ENCODE results near the gene EMC8.

Gene EMC8

DNA sequence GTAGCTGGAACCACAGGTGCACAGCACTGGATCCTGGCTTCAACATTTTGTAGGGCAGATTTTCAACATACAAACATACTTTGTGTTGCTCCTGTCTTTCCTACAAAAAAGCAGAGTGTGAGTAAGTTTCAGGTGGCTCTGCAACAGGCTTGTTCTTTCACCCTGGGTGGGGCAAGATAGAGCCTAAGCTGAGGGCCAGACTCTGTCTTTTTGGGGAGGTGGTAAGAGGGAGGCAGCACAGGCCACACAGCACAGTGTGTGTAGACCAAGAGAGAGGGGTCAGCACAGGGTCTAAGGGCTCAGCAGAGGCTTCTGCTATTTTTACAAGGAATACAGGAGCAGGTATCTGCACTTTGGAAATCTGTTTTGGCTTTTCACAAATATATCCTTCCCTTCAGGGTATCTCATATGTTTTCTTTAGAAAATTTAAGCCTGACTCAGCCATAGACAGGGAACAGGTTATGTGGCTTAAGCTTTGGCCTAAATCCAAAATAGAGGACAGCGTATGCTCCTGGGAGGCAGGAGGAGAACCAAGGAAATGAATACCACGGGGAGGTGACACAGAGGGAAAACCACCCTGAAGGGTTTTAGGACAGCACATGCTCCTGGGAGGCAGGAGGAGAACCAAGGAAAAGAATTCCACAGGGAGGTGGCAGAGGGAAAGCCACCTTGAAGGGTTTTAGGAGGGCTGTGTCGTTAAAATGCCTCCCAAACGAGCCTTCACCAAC lies 21.6 kb downstream of the EMC8 start:
- TF ChIP-seq, protein P1, sequence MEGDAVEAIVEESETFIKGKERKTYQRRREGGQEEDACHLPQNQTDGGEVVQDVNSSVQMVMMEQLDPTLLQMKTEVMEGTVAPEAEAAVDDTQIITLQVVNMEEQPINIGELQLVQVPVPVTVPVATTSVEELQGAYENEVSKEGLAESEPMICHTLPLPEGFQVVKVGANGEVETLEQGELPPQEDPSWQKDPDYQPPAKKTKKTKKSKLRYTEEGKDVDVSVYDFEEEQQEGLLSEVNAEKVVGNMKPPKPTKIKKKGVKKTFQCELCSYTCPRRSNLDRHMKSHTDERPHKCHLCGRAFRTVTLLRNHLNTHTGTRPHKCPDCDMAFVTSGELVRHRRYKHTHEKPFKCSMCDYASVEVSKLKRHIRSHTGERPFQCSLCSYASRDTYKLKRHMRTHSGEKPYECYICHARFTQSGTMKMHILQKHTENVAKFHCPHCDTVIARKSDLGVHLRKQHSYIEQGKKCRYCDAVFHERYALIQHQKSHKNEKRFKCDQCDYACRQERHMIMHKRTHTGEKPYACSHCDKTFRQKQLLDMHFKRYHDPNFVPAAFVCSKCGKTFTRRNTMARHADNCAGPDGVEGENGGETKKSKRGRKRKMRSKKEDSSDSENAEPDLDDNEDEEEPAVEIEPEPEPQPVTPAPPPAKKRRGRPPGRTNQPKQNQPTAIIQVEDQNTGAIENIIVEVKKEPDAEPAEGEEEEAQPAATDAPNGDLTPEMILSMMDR (IDR thresholded peaks at IDR 0.05; ENCODE audit: unreplicated experiment in 3 of 3) = no peak
- H3K27me3 Mint-ChIP-seq (ENCODE audit: low read depth) = no peaks in the 10 kb centered on the region
- peaks cover 36% of the 10 kb centered on the region for H3K36me3 Mint-ChIP-seq (ENCODE audit: low read depth)
- H3K9me3 Mint-ChIP-seq = no peaks in the 10 kb centered on the region
- no peaks in the 10 kb centered on the region for H3K4me1 Mint-ChIP-seq
- H3K4me3 Mint-ChIP-seq = no peak overlapping the region
- H3K27ac Mint-ChIP-seq = no peak overlapping the region

DNA sequence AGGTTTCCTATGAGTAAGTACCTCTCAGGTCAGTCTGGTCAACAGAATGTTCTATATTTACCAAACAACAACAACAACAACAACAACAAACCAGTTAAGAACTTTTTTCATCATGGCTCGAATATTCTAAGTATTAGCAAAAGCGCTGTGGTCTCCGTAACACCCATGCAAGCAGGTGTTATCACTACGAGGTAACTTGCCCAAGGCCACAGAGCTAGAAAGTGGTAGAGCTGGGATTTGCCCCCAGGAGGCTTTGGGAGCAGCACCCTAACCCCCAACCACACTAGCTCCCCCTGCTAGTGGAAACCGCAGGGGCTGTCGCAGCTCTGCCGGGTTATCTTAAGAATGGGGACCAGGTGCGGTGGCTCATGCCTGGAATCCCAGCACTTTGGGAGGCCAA lies 24.5 kb downstream of the EMC8 start:
- H3K36me3 Mint-ChIP-seq (ENCODE audit: low read depth) = peaks cover 34% of the 10 kb centered on the region
- no peak overlapping the region for H3K4me3 Mint-ChIP-seq
- H3K27ac Mint-ChIP-seq = no peak overlapping the region
- TF ChIP-seq, protein P1 (IDR thresholded peaks at IDR 0.05; ENCODE audit: unreplicated experiment in 3 of 3) = no peak
- no peaks in the 10 kb centered on the region for H3K4me1 Mint-ChIP-seq
- H3K9me3 Mint-ChIP-seq = no peaks in the 10 kb centered on the region
- H3K27me3 Mint-ChIP-seq (ENCODE audit: low read depth) = no peaks in the 10 kb centered on the region

DNA sequence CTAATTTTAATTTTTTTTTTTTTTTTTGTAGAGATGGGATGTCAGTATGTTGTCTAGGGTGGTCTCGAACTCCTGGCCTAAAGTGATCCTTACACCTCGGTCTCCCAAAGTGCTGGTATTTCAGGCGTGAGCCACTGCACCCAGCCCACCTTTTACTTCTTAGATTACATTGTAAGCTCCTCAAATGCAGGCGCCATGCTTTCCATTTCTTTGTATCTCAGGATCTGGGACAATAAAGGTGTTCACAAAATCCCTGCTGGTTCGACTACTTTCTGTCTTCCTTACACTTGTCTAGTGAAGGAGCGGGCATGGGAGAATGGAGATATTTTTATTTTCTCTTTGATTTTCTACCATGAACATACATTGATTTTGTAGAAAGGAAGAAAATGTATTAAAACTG lies 25.2 kb downstream of the EMC8 start:
- TF ChIP-seq, protein P1 (IDR thresholded peaks at IDR 0.05; ENCODE audit: unreplicated experiment in 3 of 3) = no peak
- peaks cover 27% of the 10 kb centered on the region for H3K36me3 Mint-ChIP-seq (ENCODE audit: low read depth)
- no peaks in the 10 kb centered on the region for H3K27me3 Mint-ChIP-seq (ENCODE audit: low read depth)
- no peaks in the 10 kb centered on the region for H3K9me3 Mint-ChIP-seq
- no peak overlapping the region for H3K4me3 Mint-ChIP-seq
- H3K4me1 Mint-ChIP-seq = no peaks in the 10 kb centered on the region
- H3K27ac Mint-ChIP-seq = no peak overlapping the region

DNA sequence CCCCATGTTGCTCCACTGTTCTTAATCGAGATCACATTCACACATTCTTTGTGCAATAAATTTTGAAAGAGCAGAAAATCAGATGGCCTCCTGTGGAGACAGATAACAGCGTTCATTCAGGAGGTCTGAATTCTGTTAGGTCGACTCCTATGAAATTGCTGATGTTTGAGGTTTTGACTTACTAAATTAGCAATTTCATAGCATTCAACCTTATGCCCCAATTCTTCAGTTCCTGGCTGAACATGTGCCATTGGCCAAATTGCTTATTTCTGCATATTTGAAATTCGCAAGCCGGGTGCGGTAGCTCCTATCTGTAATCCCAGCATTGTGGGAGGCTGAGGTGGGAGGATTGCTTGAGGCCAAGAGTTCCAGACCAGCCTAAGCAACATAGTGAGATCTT lies 26.3 kb downstream of the EMC8 start:
- TF ChIP-seq, protein P1 (IDR thresholded peaks at IDR 0.05; ENCODE audit: unreplicated experiment in 3 of 3) = no peak
- no peaks in the 10 kb centered on the region for H3K4me1 Mint-ChIP-seq
- H3K4me3 Mint-ChIP-seq = no peak overlapping the region
- H3K36me3 Mint-ChIP-seq (ENCODE audit: low read depth) = peaks cover 16% of the 10 kb centered on the region
- H3K9me3 Mint-ChIP-seq = no peaks in the 10 kb centered on the region
- H3K27me3 Mint-ChIP-seq (ENCODE audit: low read depth) = no peaks in the 10 kb centered on the region
- H3K27ac Mint-ChIP-seq = no peak overlapping the region

DNA sequence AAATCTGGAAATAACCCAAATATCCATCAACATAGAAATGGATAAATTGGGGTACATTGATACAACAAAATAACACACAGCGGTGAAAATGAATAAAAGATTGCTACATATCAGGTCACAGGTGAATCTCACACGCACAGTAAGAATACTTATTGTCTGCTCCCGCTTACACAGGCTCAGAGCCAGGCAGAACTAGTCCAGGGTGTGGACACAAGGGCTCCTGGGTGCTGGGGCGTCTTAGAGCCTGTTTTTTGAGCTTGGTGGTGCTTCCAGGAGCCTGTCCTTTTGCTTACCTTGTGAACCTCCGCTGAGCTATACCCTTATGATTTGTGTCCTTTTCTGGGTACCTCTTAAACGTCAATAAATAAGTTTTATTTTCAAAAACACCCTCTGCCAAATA lies 28.6 kb downstream of the EMC8 start:
- Mint-ChIP-seq H3K4me1 (no peaks in the 10 kb centered on the region), H3K27ac (no peak overlapping the region), H3K9me3 (no peaks in the 10 kb centered on the region), H3K27me3 (ENCODE audit: low read depth) (peaks cover 12% of the 10 kb centered on the region), H3K36me3 (ENCODE audit: low read depth) (peaks cover 5% of the 10 kb centered on the region), H3K4me3 (no peak overlapping the region)
- TF ChIP-seq, protein P1 (IDR thresholded peaks at IDR 0.05; ENCODE audit: unreplicated experiment in 3 of 3) = no peak

DNA sequence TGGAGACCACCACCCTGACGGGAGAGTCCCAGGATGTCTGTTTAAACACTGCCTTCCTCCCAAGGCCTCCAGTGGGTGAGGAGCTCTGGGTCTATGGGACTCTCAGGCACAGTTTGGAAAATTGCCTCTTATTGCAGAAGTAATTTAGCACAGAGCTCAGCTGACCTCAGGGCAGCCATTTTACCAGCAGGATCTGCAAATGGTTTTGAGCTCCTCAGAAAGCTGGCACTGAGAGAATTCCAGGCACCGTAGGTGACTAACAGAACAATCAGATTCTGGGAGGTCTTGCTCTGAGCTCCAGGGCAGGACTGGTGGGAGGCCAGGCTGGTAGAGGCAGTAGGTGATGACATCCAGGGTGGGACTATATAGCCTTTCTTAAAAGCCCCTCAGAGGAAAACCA lies 31.1 kb downstream of the EMC8 start:
- Mint-ChIP-seq H3K27ac (no peak overlapping the region), H3K27me3 (ENCODE audit: low read depth) (peaks cover 31% of the 10 kb centered on the region), H3K36me3 (ENCODE audit: low read depth) (peaks cover 5% of the 10 kb centered on the region), H3K4me1 (no peaks in the 10 kb centered on the region), H3K4me3 (no peak overlapping the region), H3K9me3 (no peaks in the 10 kb centered on the region)
- TF ChIP-seq, protein P1 (IDR thresholded peaks at IDR 0.05; ENCODE audit: unreplicated experiment in 3 of 3) = no peak

Data from nephron (organoid).